Stimulated activated CD4-positive, alpha-beta T cell treated with anti-CD3 and anti-CD28 coated beads, Interleukin-15, amount 100 ng/mL, for 48 hours (primary cell): ENCODE results near the gene SCTR.

Experiments
- DNase-seq, 2 donors: peaks; one replicate each; pipeline ENCODE4 v3.0.0-alpha.2; 2020; ENCODE audit warnings: low read depth in 2 of 2

SCTR gene

GRCh38 chr2:119474371-119475224 is 49.7 kb downstream of the SCTR start:
- DNase-seq = no peak

- no peak for DNase-seq
Observed at GRCh38 chr2:119473621-119474370, 50.5 kb downstream of the SCTR start.

GRCh38 chr2:119472749-119473148 is 51.5 kb downstream of the SCTR start:
- DNase-seq = no peak

GRCh38 chr2:119469661-119470297 is 54.5 kb downstream of the SCTR start:
- DNase-seq = no peak

GRCh38 chr2:119469131-119469530 is 55.2 kb downstream of the SCTR start:
- no peak for DNase-seq

- DNase-seq = no peak
Observed at GRCh38 chr2:119468154-119468955, 55.9 kb downstream of the SCTR start.

GRCh38 chr2:119466373-119466772 is 57.9 kb downstream of the SCTR start:
- DNase-seq = no peak

GRCh38 chr2:119465687-119466086 is 58.6 kb downstream of the SCTR start:
- no peak for DNase-seq

- no peak for DNase-seq
Observed at GRCh38 chr2:119464981-119465380, 59.3 kb downstream of the SCTR start.

- no peak for DNase-seq
Observed at GRCh38 chr2:119463990-119464389, 60.3 kb downstream of the SCTR start.

- DNase-seq = no peak
Observed at GRCh38 chr2:119463136-119463535, 61.1 kb downstream of the SCTR start.

- no peak for DNase-seq
Observed at GRCh38 chr2:119462574-119462973, 61.7 kb downstream of the SCTR start.

- DNase-seq = no peak
Observed at GRCh38 chr2:119461811-119462210, 62.5 kb downstream of the SCTR start.

GRCh38 chr2:119460076-119460475 is 64.2 kb downstream of the SCTR start:
- no peak for DNase-seq

- DNase-seq = no peak
Observed at GRCh38 chr2:119455066-119455718, 69.1 kb downstream of the SCTR start.

GRCh38 chr2:119453972-119454593 is 70.2 kb downstream of the SCTR start:
- no peak for DNase-seq

- no peak for DNase-seq
Observed at GRCh38 chr2:119451336-119452050, 72.8 kb downstream of the SCTR start.

GRCh38 chr2:119449521-119449920 is 74.8 kb downstream of the SCTR start:
- no peak for DNase-seq

GRCh38 chr2:119448427-119449141 is 75.7 kb downstream of the SCTR start:
- no peak for DNase-seq
